Posterior vena cava (tissue), 2 donors: Measurements from ENCODE around the gene GGT5. TPM values are rescaled to one million over a fixed set of nuclear protein-coding genes. Genes with fewer than 3 reads are reported as not detected.
"Not testable (repeated sequence)": the region's sequence is repeated elsewhere in the genome, so short reads cannot be mapped to it uniquely, and the experiment has no call there.

Source experiments
- DNase-seq: peaks from one replicate; pipeline ENCODE4 v3.0.0-alpha.2; 2020; ENCODE audit warnings: low spot score
- intact Hi-C, 2 donors: fragments of 100-400 bp; cut with DNase I; formaldehyde crosslinking; loops; one replicate each; pipeline versions ENCODE4 v1.14.1 to v1.14.2; 2022 to 2023
- total RNA-seq, 2 donors: library from RNA; stranded (reverse); fragmentation: NEBNext Ultra II Directional; extraction: Animal tissue kit (Norgen Biotek cat#: 25700); gene quantifications; one replicate each; pipeline ENCODE4 v1.2.1, GENCODE V29; 2021
- donor health status: DM: yes; HTN: yes; CAD: no.
- donor health status: DM: yes; HTN: yes; CAD: no.

GGT5 gene
- total RNA-seq, 2 donors from 2014 or later = 65.8 to 123 TPM

GRCh38 chr22:24266495-24266894 is 21.6 kb upstream of the GGT5 start:
- DNase-seq, intact Hi-C loops: not testable (repeated sequence)

GRCh38 chr22:24265734-24266133 is 20.9 kb upstream of the GGT5 start:
- intact Hi-C loops = no loop called here
- no peak for DNase-seq

DNA sequence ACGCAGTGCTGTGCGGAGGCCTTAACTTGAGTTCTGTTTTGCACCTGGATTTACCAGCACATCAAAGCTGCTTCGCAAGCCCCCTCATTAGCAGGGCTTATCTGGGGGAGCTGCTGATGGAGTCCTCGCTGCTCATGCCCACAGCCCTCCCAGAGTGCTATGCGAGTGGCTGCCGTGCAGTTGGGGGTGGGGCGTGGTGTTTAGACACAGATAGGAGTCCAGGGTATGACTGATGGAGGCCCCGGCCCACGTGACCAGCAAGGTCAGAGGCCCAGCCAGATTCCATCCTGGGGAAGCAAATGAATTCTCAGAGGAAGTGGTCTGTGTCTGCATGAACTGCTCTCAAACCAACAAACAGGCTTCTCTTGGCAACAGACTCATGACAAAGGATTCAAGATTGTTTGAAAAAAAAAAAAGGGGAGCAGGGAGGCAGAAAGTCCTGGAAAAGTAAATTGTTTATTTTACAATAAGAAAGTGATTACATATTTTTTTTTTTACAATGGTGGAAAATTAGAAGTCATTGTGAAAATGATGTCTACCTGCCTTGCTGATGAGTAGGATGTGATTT is 19.5 kb upstream of the GGT5 start:
- intact Hi-C loops, DNase-seq: not testable (repeated sequence)

- DNase-seq = not testable (repeated sequence)
These were observed 18.6 kb upstream of the GGT5 start for GRCh38 chr22:24263479-24263878.

DNA sequence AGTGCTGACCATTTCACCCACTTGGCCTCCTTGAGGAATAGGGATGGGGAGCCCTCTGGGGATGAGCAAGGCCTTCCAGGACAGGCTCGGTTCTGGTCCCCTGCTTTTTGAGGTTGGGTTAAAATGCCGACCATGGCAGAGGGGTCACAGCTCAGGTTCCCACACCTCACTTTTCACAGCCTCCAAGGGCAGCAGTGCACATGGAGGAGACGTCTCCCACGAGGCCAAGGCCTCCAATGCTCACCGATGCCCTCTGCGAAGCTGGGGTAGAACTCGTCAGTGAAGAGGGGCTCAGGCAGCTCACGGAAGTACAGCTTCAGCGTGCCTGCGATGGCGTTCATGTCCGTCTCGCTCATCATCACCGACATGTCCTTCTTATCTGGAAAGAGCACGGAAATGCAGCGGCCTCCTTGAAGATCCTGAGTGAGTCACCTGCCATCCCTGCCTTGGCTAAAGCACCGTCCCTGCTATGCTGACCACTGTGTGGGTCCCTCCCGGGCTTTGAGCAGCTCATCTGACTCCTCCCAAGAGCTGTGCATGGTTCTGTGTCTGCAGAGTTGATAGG is 17.4 kb upstream of the GGT5 start:
- DNase-seq, intact Hi-C loops: not testable (repeated sequence)

More at GRCh38 chr22:24263479-24263878, 18.6 kb upstream of the GGT5 start:
- intact Hi-C loops = not testable (repeated sequence)

DNA sequence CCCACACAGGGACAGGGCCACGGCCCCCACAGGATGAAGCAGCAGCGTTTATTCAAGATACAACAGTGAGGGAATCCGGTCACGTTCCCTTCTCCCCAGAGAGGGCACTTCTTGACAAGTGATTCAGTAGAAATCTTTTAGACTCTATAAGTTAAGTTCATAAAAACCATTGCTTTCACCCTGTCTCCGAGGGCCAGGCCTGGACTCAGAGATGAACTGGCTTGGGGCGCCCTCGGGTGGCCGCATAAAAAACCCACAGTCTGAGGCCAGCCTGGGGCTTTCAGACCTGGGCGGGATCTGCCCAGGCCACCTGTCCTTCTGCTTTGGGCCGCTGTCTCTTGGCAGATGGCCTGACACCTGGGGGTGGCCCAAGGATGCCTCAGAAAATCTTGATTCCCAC is 14.6 kb upstream of the GGT5 start:
- peak; percentile 92 for DNase-seq
- intact Hi-C loops = not testable (repeated sequence)

- intact Hi-C loops, DNase-seq: not testable (repeated sequence)
These were observed 11.9 kb upstream of the GGT5 start for GRCh38 chr22:24256736-24257135.

- intact Hi-C loops, DNase-seq: not testable (repeated sequence)
These were observed 11.3 kb upstream of the GGT5 start for GRCh38 chr22:24256136-24256535.

DNA sequence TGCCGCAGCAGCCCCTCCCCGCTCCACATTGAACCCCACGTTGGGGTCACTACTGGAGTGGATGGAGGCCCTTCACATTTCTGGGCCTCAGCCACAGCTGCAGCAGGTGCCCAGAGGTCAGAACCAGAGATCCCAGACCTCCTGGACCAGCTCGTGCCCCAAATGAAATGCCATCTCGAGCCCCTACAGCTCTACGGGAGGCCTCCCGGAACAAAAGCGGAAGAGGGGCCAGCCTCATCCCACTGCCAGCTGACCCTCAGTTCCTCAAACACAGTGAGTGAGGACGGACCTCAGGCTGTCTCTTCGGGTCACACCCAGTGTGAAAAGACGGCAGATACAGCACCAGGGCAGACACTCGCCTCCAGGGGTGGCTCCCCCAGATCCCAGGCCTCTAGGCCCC is 8.2 kb upstream of the GGT5 start:
- DNase-seq, intact Hi-C loops: not testable (repeated sequence)

- intact Hi-C loops, DNase-seq: not testable (repeated sequence)
These were observed 6.4 kb upstream of the GGT5 start for GRCh38 chr22:24251286-24251685.

GRCh38 chr22:24249413-24249812 is 4.5 kb upstream of the GGT5 start:
- DNase-seq = not testable (repeated sequence)
- intact Hi-C loops = loop anchor here (2.0 to 5.0 kb wide), 3 partner anchors 42 to 62 kb away; no protein-coding TSS in a partner anchor

GRCh38 chr22:24248611-24249010 is 3.7 kb upstream of the GGT5 start:
- not testable (repeated sequence) for DNase-seq
- intact Hi-C loops = loop anchor here (2.0 to 5.0 kb wide), 3 partner anchors 41 to 61 kb away; no protein-coding TSS in a partner anchor

DNA sequence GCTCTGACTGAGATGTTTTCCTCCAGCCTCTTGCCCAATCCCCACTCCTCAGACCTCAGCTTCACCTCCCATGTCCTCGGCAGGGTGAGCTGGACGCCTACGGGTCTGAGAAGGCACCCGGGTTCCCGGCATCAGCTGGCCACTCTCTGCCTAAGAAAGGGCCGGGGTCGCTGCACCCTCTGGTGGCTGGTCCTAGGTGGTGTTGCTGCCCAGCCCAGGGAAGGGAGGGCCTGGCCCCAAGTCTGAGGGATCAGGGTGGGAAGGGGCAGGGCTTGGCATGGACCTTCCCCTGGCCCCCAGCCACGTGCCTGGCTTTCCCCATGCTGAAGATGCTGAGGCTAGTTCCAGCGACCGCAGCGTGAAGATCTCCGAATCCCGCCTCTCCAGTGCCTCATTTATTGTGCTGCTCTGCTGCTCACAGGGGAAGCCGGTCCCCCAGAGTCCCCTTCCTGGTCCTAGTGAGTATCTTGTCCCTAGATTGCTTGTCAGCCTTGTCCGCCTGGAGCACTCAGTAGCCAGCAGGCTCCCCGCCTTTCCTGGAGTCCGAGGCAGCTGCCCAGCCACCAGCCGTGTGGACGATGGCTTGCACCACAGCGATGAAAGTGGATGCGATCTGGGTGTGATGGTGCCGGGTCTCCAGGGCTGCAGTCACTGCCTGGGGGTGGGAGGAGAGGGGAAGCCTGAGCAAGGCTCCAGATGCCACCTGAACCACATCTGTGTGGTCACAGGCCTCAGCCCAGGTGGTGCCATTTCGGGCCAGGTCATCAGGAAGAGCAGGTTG is 2.9 kb upstream of the GGT5 start:
- intact Hi-C loops = loop anchor here (2.0 to 5.0 kb wide), 3 partner anchors 40 to 60 kb away; no protein-coding TSS in a partner anchor
- peak; percentile 98 for DNase-seq

DNA sequence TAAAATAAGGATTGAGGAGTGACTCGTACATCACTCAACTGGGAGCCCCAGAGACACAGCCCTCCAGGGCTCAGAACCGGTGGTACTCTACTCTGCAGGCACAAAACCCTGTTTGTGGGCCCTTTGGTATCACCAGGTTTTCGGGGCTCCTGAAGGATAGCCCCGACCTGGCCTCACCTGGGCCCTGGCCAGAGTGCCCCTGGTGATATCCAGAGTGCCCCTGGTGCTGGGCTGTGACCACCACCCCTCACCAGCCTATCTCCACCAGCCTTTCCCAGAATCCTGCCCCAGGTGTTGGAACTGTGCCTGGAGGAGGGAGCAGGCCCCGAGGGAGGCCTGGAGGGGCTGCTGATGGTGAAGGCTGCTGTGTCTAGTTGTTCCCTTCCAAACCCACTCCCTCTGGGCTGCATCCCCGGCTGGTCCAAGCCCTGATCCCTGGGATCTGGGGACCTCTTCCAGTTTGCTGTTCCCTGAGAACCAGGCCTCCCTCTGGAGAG is 2.2 kb upstream of the GGT5 start:
- intact Hi-C loops = loop anchor here in 1 of 2 donors (5.0 kb wide), 2 partner anchors 40 to 60 kb away; no protein-coding TSS in a partner anchor
- no peak for DNase-seq

DNA sequence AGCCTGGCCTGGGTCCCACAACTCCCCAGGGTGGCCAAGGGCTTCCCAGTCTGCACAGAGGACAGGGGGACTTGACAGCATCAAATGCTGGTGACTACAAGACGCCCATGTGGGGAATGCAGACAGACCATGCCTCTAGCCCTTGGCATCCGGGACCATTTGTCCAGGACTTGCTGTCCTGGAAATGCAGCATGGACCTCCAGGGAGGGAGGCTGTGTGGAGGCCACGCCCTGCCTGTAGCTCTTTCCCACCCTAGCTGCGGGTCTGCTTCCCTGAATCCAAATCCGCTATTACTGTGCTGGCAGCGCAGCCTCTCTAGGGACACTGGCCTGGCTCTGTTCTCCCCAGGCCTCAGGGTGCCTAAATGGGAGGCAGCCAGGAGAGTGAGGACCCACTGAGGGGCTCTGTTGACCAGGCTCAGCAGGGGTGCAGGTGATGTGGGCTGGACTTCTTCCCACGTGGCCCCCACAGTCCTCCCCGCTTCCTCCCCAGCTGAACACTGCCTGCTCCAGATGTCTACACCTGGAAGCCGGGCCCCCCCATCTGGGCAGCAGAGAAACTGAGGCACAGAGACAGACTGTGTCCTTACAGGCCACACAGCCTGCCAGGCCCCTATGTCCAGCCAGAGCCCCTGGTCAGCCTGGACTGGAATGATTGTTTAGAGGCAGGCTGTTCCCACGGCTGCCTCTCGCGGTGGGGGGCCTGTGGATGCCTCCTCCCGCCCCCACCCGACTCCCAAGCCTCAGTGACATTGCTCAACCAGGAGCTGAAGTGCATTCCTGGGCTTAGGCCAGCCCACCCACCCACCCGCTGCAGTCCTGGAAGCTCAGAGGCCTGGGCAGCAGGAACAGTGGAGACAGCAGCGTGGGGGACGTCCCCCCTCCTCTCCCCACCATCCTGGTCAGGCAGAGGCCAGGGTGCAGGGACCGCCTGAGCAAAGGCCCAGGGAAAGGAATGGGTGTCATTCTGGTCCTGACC is 991 bp upstream of the GGT5 start:
- peak; percentile 94 for DNase-seq
- intact Hi-C loops = loop anchor here in 1 of 2 donors (5.0 kb wide), 2 partner anchors 39 to 59 kb away; no protein-coding TSS in a partner anchor

DNA sequence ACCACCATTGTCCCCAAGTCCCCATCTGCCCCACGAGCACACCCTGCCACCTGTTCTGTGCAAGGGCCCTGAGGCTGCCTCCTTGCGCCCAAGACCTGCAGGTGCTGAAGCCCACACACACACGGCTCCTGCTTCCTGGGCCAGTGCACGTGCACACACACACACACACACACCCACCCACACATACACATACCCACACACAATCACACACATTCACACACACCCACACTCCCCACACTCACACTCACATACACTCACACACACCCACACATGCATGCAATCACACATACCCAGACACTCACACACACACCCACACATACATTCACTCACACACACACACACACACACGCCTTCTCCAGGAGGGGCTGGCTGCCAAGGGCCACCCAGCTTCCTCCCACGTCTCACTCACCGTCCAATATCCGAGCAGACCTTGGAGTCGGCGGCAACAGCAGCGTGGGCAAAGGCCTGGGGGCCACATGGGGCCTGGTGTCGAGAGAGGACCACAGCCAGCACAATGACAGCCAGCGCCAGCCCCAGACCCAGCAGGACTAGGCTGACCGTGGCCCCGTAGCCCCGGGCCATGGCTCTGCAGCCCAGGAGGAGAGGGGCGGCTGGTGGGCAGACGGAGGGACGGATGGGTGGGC is 616 bp downstream of the GGT5 start:
- no peak for DNase-seq
- intact Hi-C loops = no loop called here

- DNase-seq, intact Hi-C loops: not testable (repeated sequence)
These were observed 1.5 kb downstream of the GGT5 start for GRCh38 chr22:24243417-24243816.

- intact Hi-C loops, DNase-seq: not testable (repeated sequence)
These were observed 3.7 kb downstream of the GGT5 start for GRCh38 chr22:24240985-24241692.
